Measurements from ENCODE around the gene LZTR1.

DNA sequence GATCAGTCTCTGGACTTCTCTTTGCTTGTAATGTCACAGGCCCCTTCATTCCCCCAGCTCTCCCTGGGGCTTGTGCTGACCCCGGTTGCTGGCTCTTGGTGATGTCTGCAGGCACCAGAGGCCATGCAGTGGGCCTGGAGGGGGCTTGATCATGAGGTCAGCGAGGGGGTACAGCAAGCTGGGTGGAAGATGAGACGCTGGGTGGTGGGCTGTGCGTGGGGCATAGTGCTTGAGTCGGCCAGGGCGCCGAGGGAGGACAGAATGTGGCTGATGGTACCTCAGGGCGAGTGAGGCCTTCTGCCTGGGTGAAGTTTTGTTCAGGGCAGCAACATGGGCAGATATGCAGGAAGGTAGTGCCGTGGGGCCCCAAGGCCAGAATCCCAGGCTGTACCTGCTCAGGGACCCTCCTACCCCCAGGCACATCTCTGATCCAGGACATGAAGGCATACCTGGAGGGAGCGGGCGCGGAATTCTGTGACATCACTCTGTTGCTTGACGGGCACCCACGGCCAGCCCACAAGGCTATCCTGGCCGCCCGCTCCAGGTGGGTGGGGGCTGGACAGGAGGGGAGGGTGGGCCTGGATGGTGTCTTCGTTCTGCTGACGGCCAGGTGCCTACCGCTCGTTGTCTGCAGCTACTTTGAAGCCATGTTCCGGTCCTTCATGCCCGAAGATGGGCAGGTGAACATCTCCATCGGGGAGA lies 13.4 kb downstream of the LZTR1 start:
- no peak for TF ChIP-seq CTCF (IDR thresholded peaks at IDR 0.05)
- TF ChIP-seq MXI1 (IDR thresholded peaks at IDR 0.05; ENCODE audit: low read depth, low read length): no peak
- TF ChIP-seq FOSL2 (IDR thresholded peaks at IDR 0.05; ENCODE audit: borderline replicate concordance, low read depth): no peak
- TF ChIP-seq, protein P1, sequence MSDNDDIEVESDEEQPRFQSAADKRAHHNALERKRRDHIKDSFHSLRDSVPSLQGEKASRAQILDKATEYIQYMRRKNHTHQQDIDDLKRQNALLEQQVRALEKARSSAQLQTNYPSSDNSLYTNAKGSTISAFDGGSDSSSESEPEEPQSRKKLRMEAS (IDR thresholded peaks at IDR 0.05; ENCODE audit: low read depth): no peak

All from SK-N-SH (cell line).